PC-9 (cell line): Measurements from ENCODE around the gene DHRS13.

Experiments
- EZH2 ChIP-seq: fragments of 200-600 bp; sonication (generic); IDR thresholded peaks from 2 replicates; pipeline ENCODE4 v1.8.0; 2017; ENCODE audit warnings: antibody characterized with exemption, low read depth
- TF ChIP-seq, protein P1 (sequence below): fragments of 200-600 bp; sonication (generic); conservative IDR thresholded peaks from 2 replicates; pipeline ENCODE4 v1.6.1; 2017; ENCODE audit warnings: mixed run types, antibody characterized with exemption, mild to moderate bottlenecking, moderate library complexity

- TF ChIP-seq, protein P1, sequence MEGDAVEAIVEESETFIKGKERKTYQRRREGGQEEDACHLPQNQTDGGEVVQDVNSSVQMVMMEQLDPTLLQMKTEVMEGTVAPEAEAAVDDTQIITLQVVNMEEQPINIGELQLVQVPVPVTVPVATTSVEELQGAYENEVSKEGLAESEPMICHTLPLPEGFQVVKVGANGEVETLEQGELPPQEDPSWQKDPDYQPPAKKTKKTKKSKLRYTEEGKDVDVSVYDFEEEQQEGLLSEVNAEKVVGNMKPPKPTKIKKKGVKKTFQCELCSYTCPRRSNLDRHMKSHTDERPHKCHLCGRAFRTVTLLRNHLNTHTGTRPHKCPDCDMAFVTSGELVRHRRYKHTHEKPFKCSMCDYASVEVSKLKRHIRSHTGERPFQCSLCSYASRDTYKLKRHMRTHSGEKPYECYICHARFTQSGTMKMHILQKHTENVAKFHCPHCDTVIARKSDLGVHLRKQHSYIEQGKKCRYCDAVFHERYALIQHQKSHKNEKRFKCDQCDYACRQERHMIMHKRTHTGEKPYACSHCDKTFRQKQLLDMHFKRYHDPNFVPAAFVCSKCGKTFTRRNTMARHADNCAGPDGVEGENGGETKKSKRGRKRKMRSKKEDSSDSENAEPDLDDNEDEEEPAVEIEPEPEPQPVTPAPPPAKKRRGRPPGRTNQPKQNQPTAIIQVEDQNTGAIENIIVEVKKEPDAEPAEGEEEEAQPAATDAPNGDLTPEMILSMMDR, result no peak
- no peak for TF ChIP-seq EZH2
Observed at GRCh38 chr17:28888832-28889231, 14.0 kb downstream of the DHRS13 start.
